Sciatic nerve (tissue), 2 donors: ENCODE measurements around the gene FAM200B. TPM values are rescaled to one million over a fixed set of nuclear protein-coding genes. Genes with fewer than 3 reads are reported as not detected.
A peak's percentile ranks its signal among the peaks of the same experiment; 100 is the strongest.

Experiments used
- ATAC-seq: fragments of 200-7000 bp; cut with Tn5 transposase; one replicate; pipeline ENCODE4 v1.9.1; 2020; ENCODE audit warnings: mild to moderate bottlenecking, moderate library complexity
- DNase-seq: peaks from one replicate; pipeline ENCODE4 v3.0.0-alpha.2; 2020; ENCODE audit warnings: low spot score
- intact Hi-C: fragments of 100-400 bp; cut with DNase I; formaldehyde crosslinking; loops from one replicate; pipeline ENCODE4 v1.14.2; 2022
- total RNA-seq: library from RNA; stranded (reverse); fragmentation: NEBNext Ultra II Directional; extraction: Animal tissue kit (Norgen Biotek cat#: 25700); gene quantifications from one replicate; pipeline ENCODE4 v1.2.1, GENCODE V29; 2021
- donor health status: DM: no; HTN: no; CAD: no.
- donor health status: DM: no; HTN: no; CAD: no.

Gene FAM200B
- 42.8 TPM for total RNA-seq

- DNase-seq (peak; percentile 100), ATAC-seq (peak; percentile 99)
These were observed at the start of gene FAM200B for GRCh38 chr4:15681372-15682241. TSS of gene FAM200B (plus strand) at chr4:15681827. CDS start at chr4:15686978, 5,151 bp downstream.

DNA sequence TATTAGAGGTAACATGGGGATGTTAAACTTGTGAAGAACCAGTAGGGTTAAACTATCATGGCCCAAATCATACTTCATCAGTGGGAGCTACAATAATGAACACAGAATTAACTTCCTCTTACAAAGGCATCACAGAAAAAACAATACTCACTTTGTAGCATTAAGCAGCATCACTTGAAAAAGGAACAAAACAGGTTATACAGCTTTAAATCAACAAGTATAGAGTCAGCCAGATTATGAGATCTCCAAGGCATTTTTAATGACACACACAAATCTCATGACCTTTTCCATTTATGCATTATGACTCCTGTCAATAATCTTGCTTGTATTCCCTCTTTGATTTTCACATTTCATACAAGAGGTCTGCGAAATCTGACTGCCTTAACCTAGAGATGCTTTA, 44.8 kb upstream of the FAM200B start:
- intact Hi-C loops, result no loop called here
- ATAC-seq, result no peak
- DNase-seq, result no peak

More at GRCh38 chr4:15681372-15682241, at the start of gene FAM200B:
- intact Hi-C loops, result no loop called here

GRCh38 chr4:15638418-15638817, 43.2 kb upstream of the FAM200B start:
- ATAC-seq (no peak), DNase-seq (no peak)
- intact Hi-C loops, result no loop called here

DNA sequence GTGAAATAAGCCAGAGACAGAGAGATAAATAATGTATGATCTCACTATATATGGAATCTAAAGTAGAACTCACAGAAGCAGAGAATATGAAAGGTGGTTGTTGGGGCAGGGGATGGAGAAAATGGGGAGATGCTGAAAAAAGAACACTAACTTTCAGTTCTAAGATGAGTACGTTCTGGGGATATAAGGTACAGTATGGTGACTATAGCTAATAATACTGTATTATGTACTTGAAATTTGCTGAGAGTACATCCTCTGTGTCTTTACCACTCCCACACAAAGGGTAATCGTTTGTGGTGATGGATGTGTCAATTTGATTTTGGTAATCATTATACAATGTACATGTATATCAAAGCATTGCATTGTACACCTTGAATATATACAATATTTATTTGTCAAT, 33.0 kb upstream of the FAM200B start:
- intact Hi-C loops, result no loop called here
- ATAC-seq, result no peak
- no peak for DNase-seq

GRCh38 chr4:15649914-15650545, 31.6 kb upstream of the FAM200B start:
- intact Hi-C loops, result no loop called here
- ATAC-seq (peak; percentile 74), DNase-seq (no peak)

- DNase-seq (no peak), ATAC-seq (no peak)
- intact Hi-C loops, result no loop called here
These were observed 30.0 kb upstream of the FAM200B start for GRCh38 chr4:15651676-15652075.

DNA sequence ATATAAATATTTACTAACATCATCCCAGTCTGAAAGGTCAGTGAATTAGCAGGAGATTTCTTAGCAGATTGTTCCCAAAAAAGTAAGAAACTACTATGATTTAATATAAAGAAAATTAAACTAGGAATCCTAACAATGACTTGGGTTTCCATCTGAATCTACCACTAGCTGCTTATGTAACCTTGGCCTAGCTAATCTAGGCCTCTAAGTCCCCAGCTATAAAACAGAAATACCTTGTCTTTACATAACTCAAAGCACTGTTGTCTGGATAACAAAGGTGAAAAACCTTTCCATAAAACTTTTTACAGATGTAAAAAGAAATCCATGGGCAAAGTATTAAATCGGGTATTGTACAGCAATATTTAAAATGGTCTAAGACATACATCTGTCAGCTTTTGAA, 29.4 kb upstream of the FAM200B start:
- intact Hi-C loops, result no loop called here
- ATAC-seq (no peak), DNase-seq (no peak)

DNA sequence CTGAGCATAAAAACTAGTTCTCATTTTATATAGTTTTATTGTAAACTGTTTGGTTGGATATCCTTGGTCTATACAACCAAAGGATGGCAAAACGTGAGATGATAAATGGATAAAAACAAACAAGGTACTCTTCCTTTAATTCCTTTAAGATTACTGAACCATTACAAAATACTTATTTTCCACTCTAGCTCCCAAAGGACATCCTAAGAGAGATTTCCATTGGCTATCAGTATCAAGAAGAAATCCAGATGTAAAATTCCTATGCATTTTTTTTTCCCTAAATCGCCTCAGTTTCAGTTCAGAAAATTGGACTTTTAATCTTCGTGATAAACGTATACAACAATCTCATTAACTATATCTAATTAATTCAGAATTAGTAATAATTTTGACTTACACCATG, 28.8 kb upstream of the FAM200B start:
- intact Hi-C loops, result no loop called here
- ATAC-seq (no peak), DNase-seq (no peak)

- ATAC-seq, result no peak
- intact Hi-C loops, result no loop called here
These were observed 28.2 kb upstream of the FAM200B start for GRCh38 chr4:15653420-15653819.

GRCh38 chr4:15653864-15654592, 27.6 kb upstream of the FAM200B start:
- intact Hi-C loops, result no loop called here
- ATAC-seq (peak; percentile 38), DNase-seq (no peak)

More at GRCh38 chr4:15653420-15653819, 28.2 kb upstream of the FAM200B start:
- no peak for DNase-seq

GRCh38 chr4:15654593-15655222, 26.9 kb upstream of the FAM200B start:
- intact Hi-C loops, result no loop called here
- peak; percentile 48 for ATAC-seq
- peak; percentile 70 for DNase-seq

- intact Hi-C loops, result no loop called here
- DNase-seq, result peak; percentile 86
- ATAC-seq, result peak; percentile 89
These were observed 26.2 kb upstream of the FAM200B start, which contains the start of gene FBXL5 for GRCh38 chr4:15655223-15656037. TSS of gene FBXL5 (minus strand) at chr4:15655357. CDS start at chr4:15655287, 70 bp downstream.

DNA sequence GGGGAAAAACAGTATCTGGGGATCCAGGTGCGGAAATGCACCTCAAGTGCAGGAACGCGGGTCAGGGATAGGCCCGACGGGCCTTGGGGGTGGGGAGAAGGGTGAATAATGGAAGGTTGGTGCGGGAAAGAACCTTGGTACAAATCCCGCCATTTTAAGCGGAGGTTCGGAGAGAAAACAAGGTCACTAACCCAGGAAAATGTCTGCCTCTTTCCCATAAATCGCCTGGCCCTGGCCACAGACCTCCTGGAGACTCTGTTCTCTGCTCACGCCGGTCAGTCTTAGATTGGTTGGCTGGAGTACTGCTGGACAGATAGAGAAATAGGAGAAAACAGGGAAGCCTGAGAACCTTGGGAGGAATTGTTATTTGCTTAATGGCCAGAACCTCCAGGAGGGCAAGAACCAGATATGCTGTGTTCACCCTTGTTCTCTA, 25.6 kb upstream of the FAM200B start:
- DNase-seq (no peak), ATAC-seq (peak; percentile 33)
- intact Hi-C loops, result no loop called here

DNA sequence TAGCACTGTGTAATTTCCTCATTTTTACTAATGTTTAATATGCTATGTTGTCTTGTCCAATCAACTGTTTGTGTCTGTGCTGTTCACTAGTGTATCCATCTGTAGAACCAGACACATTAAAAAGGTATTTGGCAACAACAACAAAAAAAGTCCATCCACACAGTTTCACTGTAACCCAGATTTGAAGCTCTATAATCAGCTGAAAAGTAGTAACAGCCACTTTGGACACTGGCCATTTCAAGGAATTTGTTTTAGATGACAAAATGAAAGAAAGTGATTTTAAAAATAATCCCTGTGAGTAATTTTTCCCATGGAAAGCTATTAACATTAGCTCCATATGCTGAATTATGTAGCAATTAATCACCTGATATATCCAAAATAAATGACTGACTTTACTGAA, 24.3 kb upstream of the FAM200B start:
- DNase-seq (no peak), ATAC-seq (no peak)
- intact Hi-C loops, result no loop called here

GRCh38 chr4:15658136-15658770, 23.4 kb upstream of the FAM200B start:
- no peak for ATAC-seq
- intact Hi-C loops, result no loop called here
- DNase-seq, result no peak

GRCh38 chr4:15658781-15659180, 22.8 kb upstream of the FAM200B start:
- no peak for ATAC-seq
- intact Hi-C loops, result no loop called here
- no peak for DNase-seq

DNA sequence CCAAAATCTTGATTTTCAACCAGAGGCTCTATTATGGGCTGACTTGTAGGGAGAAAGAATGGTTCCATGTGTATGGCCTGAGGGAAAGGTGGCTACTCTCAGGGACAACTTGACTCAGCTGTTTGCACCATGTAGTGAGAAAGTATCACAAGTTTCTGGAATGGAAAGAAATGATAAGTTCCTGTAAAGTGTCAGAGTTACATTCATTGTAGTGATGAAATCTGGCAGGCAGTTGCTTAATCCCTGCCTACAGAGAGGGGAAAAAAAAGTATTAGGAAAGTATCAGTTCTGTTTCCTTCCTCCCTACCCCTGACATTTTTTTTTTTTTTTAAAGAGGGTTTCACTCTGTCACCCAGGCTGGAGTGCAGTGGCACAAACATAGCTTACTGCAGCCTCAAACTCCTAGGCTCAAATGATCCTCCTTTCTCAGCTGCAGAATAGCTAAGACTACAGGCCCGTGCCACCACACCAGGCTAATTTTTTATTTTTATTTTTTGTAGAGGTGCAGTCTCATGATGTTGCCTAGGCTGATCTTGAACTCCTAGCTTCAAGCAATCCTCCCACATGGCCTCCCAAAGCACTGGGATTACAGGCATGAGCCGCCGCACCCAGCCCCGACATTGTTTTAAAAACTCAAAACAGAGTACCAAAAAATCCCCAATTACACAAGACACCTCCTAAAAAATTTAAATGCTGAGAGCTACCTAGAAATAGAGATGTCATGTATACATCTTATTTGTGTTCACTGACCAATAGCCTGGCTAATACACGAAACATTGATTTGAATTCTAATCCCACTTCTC, 21.7 kb upstream of the FAM200B start:
- ATAC-seq (peak; percentile 44), DNase-seq (no peak)
- intact Hi-C loops, result no loop called here
